Sigmoid colon (tissue), 4 donors: ENCODE results near the gene CFP.

Experiments
- CTCF ChIP-seq, 4 experiments: fragments of 450-650 bp in 3 of 4; fragments of 200-600 bp in 1 of 4; IDR thresholded peaks; one replicate each; pipeline ENCODE4 v1.5.1; 2016 to 2019; ENCODE audit warnings: antibody characterized with exemption in 4 of 4, mild to moderate bottlenecking in 3 of 4, moderate library complexity in 2 of 4
- EP300 ChIP-seq, 4 donors: sonication (generic); formaldehyde crosslinking; IDR thresholded peaks; one replicate each; pipeline ENCODE4 v1.6.1; 2017; ENCODE audit warnings: antibody characterized with exemption in 4 of 4
- POLR2A ChIP-seq, 2 donors: fragments of 450-650 bp; IDR thresholded peaks; one replicate each; pipeline ENCODE4 v1.6.1; 2016; ENCODE audit warnings: antibody characterized with exemption in 2 of 2, mild to moderate bottlenecking in 2 of 2, moderate library complexity in 2 of 2
- POLR2AphosphoS5 ChIP-seq, 4 donors: sonication (generic); formaldehyde crosslinking; IDR thresholded peaks; one replicate each; pipeline ENCODE4 v1.6.1; 2017; ENCODE audit warnings: antibody characterized with exemption in 4 of 4

- TF ChIP-seq CTCF (IDR thresholded peaks at IDR 0.05) (no peak), EP300 (IDR thresholded peaks at IDR 0.05) (no peak), POLR2AphosphoS5 (IDR thresholded peaks at IDR 0.05) (no peak), POLR2A (IDR thresholded peaks at IDR 0.05) (no peak)
These were observed 17.3 kb downstream of the CFP start for GRCh38 chrX:47612418-47612817.
